Cardiac septum (tissue), 1 donor: ENCODE results near the gene FCER2. TPM values are rescaled to one million over a fixed set of nuclear protein-coding genes. Genes with fewer than 3 reads are reported as not detected.
"Not testable (repeated sequence)": the region's sequence is repeated elsewhere in the genome, so short reads cannot be mapped to it uniquely, and the experiment has no call there.

Experiments
- DNase-seq: peaks from one replicate; pipeline ENCODE4 v3.0.0-alpha.2; 2020; ENCODE audit warnings: low spot score
- intact Hi-C: fragments of 100-400 bp; cut with DNase I; formaldehyde crosslinking; loops from one replicate; pipeline ENCODE4 v1.14.0; 2022
- total RNA-seq: library from RNA; stranded (reverse); fragmentation: NEBNext Ultra II Directional; extraction: Animal tissue kit (Norgen Biotek cat#: 25700); gene quantifications from one replicate; pipeline ENCODE4 v1.2.1, GENCODE V29; 2021
- donor health status: DM: no; HTN: no; CAD: no.

Gene FCER2
- total RNA-seq, 1 donor from 2014 or later, result not detected

DNA sequence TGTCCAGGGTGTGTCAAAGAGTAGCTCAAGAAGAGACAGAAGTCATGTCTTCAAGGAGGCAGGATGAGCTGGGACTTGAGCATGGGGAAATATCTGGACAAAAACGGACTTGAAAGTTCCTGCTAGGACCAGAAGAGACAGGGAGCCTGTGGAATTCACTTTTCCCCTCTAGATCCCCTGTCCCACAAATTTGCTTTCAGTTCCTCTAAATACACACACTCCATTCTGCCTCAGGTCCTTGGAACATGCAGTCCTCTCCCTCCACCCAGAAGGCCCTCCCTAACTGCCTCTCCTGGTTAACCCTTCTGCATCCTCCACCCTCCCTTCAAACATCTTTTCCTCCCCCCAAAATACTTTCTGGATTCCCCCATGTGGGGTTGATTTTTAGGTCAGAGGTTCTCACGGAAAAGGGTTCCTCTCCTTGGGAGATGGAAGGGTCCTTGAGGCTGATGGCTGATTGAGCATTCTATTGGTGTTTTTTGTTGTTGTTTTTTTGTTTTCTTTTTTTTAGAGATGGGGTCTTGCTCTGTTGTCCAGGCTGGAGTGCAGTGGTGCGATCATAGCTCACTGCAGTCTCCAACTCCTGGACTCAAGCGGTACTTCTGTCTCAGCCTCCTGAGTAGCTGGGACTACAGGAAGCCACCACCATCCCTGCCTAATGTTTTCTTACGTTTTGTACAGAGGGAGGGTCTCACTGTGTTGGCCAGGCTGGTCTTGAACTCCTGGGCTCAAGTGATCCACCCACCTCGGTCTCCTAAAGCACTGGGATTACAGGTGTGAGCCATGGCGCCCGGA is 40.0 kb downstream of the FCER2 start:
- no peak for DNase-seq
- intact Hi-C loops, result no loop called here

GRCh38 chr19:7658219-7658686 is 43.7 kb downstream of the FCER2 start:
- intact Hi-C loops, result no loop called here
- DNase-seq, result no peak

DNA sequence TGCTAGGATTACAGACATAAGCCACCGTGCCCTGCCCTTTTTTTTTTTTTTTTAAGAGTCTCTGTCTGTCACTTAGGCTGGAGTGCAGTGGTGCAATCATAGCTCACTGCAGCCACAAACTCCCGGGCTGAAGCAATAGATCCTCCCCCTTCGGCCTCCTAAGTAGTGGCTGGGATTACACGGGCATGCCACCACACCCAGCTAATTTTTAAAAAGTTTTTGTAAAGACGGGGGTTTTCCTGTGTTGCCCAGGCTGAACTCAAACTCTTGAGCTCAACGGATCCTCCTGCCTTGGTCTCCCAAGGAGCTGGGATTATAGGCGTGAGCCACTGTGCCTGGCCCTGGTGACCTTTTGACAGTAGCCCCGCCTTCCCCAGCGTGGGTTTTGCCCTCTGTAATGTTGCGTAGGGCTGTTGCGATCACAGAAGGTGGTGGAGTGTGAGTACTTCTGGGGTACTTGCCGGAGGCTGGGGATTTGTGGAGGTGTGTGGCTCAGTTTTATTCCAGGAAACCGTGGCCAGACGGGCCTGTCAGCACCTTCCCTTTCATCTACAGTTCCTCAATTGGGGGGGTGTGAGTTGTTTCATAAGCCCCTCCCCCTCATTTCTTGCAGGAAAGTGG is 44.7 kb downstream of the FCER2 start:
- DNase-seq, result no peak
- intact Hi-C loops, result no loop called here

DNA sequence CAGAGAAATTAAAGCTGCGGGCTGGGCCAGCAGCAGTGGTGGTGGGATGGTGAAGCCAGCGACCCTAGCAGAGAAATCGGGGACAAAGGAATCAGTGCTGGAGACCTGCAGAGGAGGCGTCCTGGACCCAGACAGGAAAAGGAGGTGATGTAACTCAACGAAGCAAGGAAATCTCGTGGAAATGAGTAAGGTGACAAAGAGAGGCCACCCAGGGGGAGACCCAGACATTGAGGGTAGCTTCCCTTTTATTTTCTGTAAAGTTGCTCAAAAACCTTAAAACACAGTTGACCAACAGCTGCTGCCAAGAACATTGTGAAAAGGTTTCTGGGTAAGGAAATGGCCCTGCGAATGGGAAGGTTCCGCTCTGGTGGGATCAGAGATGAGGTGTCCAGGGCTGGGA is 46.4 kb downstream of the FCER2 start:
- DNase-seq, result no peak
- intact Hi-C loops, result no loop called here

DNA sequence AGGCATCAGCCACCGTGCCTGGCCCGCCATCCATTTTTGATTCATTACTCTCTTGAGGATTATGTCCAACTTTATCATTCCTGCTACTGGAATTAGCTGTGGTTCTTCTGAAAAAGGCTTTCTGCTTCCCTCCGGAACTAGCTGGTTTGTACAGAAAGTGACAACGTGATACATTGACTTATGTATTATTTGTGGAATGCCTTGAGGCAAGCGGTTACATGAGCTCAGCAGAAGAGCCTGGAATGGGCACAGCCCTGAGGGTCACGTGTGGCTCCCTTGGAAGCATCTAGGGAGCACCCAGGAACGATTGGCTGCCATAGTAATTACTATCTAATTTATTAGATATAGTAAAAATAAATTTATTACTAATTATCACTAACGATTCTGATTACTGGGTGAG is 47.5 kb downstream of the FCER2 start:
- intact Hi-C loops, result loop anchor here (5.0 kb wide), 1 partner anchor 143 kb away; no protein-coding TSS in a partner anchor
- DNase-seq, result no peak

DNA sequence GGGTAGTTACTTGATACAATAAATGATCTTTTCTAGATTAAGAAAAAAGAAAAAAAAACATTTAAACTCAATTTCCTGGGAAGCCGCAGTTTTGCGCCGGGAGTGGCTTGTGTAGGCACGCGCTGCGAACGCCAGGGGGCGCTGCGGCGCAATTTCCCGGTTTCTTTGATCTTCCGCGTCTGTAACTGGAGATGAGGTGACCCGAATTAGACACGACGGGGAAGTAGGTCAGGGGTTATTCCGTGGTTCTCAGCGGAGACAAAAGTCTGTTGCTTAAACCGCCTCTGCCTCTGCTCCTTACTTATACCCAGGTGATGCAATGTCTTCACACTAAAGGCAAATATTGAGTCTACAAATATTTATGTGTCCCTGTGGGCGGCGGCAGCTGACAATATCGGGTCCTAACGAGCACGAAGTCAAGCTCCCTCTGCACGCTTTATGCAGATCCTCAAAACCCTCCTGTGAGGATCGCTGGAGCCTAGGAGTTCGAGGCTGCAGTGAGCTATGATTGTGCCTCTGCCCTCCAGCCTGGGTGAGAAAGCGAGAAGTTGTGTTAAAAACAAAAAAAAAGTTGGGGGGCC is 49.8 kb downstream of the FCER2 start:
- intact Hi-C loops, result loop anchor here (2.0 to 5.0 kb wide), 2 partner anchors 29 to 145 kb away; partner anchors contain the start of gene TRAPPC5
- peak; percentile 95 for DNase-seq

DNA sequence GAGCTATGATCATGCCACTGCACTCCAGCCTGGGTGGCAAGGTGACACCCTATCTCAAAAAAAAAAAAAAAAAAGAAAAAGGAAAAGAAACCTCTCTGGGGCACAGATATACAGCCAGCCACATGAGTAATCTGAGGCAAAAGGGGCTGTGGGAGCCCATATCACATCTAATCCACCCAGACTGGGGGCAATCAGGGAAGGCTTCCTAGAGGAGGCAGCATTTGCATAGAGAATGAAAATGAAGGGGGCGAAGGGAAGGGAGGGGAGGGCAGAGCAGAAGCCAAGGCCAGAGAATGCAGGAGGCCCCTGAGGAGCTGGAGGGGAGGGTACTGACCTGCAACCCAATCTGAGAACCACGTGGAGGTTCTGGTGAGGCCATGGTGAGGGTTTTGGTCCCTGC is 51.8 kb downstream of the FCER2 start:
- DNase-seq, result no peak
- intact Hi-C loops, result loop anchor here (5.0 kb wide), 1 partner anchor 147 kb away; no protein-coding TSS in a partner anchor

DNA sequence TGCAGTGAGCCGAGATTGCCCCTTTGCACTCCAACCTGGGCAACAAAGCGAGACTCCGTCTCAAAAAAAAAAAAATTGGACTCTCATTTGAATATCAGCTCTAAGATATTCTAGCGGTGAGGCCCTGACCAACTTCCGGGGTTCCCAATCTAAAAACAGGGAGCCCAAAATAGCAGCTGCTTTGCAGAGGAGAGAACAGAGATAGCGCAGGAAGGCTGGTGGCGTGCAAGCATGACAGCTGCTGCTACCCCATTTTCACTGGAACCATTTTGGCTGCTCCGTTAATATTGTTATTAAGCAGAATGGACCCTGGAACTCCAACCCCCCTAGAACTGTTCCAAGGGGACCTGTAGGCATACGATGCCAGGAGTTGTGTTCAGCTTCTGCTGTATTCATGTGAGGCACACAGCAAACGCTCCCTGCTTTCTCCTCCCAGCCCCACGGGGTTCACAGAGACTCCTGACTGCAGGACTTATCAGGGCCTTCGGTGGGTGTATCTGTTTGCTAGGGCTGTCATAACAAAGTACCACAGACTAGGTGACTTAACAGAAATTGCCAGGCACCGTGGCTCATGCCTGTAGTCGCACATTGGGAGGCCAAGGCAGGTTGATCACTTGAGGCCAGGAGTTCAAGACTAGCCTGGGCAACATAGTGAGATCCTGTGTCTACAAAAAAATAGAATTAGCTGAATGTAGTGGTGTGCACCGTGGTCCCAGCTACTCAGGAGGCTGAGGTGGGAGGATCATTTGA is 53.5 kb downstream of the FCER2 start:
- intact Hi-C loops, result no loop called here
- no peak for DNase-seq

- intact Hi-C loops, result no loop called here
- DNase-seq, result no peak
These were observed 54.8 kb downstream of the FCER2 start for GRCh38 chr19:7647156-7647555.

DNA sequence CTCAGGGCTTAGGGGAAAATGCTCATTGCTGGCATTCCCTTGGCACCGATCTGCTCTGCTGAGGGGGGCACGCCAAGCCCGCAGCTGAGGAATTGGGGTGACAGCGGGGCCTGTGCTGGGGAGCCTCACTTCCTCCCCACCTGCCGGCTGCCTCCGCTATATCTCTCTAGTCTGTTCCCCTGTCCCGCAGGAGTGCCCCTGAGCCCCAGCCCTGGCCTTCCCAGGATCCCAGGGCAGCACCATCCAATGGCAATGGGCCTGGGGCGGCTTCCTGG is 55.6 kb downstream of the FCER2 start:
- intact Hi-C loops, result no loop called here
- DNase-seq, result no peak

DNA sequence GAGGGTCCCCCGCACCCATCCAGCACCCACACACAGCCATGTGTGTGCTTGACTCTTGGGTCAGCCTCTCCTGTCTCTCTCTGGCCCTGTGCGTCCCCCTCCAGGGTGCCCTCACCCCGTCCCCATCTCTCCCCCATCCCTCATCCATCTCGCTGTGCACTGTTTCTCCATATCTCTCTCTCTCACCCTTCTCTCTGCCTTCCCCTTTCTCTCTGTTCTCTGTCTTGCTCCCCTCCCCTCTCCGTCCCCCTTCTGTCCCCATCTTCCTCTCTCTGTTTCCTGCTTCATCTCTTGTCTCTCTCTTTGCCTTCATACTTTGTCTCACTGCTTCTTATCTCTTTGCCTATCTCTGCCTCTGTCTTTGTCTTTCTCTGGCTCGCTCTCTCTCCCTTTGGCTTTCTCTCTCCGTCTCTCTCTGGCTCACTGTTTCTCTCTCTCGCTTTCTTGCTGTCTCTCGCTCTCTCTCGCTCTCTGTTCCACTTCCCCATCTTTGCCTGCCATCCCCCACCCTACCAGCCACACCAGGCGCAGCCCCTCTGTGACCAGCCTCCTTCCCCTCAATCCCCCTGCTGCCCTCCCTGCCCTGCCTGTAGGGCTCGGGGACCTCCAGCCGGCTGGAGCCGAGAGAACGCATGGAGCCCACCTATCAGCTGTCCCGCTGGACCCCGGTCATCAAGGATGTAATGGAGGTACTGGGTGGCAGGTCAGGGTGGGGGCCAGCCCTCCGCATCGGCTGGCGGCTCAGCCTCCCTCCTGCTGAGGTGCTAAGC is 56.1 kb downstream of the FCER2 start:
- DNase-seq, result no peak
- intact Hi-C loops, result no loop called here

- intact Hi-C loops, result no loop called here
- no peak for DNase-seq
These were observed 56.8 kb downstream of the FCER2 start for GRCh38 chr19:7645163-7645562.

DNA sequence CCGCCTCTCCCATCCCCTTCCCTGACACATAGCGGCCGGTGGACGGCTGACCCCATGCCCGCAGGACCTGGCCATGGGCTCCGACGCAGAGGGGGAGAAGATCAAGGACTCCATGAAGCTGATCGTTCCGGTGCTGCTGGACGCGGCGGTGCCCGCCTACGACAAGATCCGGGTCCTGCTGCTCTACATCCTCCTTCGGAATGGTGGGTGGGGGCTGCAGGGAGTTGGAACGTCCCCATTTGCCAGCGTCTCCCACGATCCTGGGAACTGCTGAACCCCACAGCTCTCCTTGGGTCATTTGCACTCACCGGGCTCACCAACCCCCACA is 57.4 kb downstream of the FCER2 start:
- intact Hi-C loops, result no loop called here
- no peak for DNase-seq

- DNase-seq, intact Hi-C loops: not testable (repeated sequence)
These were observed 58.0 kb downstream of the FCER2 start for GRCh38 chr19:7643629-7644549.

GRCh38 chr19:7643031-7643415 is 58.9 kb downstream of the FCER2 start:
- intact Hi-C loops, result no loop called here

GRCh38 chr19:7642295-7643030 is 59.5 kb downstream of the FCER2 start:
- intact Hi-C loops, result no loop called here
- DNase-seq, result no peak

More at GRCh38 chr19:7643031-7643415, 58.9 kb downstream of the FCER2 start:
- no peak for DNase-seq

DNA sequence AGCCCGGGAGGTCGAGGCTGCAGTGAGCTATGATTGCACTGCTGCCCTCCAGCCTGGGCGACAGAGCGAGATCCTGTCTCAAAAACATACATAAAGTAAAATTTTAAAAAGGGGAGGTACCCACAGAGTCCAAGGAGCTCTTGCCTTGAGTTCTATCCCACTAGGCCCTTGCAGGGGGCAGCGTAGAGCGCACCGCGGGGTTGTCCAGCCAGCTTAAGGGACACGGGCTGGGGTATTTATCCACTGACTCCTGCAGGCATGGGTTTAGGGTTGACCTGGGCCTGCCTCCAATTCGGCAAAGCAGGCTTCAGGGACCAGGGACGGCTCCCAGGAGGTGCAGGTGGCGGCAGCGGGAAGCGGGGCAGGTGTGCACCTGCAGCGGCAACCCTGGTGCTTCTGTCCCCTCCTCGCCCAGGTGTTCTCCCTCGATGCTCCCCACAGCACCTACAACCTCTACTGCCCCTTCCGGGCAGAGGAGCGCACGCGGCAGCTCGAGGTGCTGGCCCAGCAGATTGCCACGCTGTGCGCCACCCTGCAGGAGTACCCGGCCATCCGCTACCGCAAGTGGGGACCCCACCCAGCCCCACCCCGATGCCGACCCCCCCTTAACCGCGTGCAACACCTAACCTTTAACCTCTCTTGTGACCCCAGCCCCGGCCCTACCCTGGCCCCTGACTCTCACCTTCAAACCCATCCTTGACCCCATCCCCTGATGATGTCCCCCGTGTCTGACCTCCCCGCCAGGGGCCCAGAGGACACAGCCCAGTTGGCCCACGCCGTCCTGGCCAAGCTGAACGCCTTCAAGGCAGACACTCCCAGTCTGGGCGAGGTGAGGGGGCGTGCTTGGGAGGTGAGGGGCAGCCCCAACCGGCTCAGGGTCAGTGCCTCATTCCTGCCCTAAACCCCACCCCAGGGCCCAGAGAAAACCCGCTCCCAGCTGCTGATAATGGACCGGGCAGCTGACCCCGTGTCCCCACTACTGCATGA is 60.3 kb downstream of the FCER2 start:
- intact Hi-C loops, result no loop called here
- no peak for DNase-seq
